Small intestine (tissue), 7 donors: ENCODE results near the gene ACAD10. TPM values are rescaled to one million over a fixed set of nuclear protein-coding genes. Genes with fewer than 3 reads are reported as not detected.

Experiments
- DNase-seq, 2 donors: peaks; one replicate each; pipeline versions ENCODE4 v3.0.0 to v3.0.0-alpha.2; 2013
- FAIRE-seq: peaks from 2 replicates; lab custom pipeline; 2012; peaks lifted over from hg19 to GRCh38; lab: Jason Lieb, UNC
- H3K27ac ChIP-seq, 3 donors: one replicate each; pipeline ENCODE4 v1.5.1; 2013; ENCODE audit warnings: low read length in 2 of 3, mild to moderate bottlenecking in 2 of 3, control low read depth in 1 of 3, inconsistent platforms in 1 of 3, low read depth in 1 of 3, moderate library complexity in 1 of 3
- H3K27me3 ChIP-seq, 3 donors: one replicate each; pipeline ENCODE4 v1.6.1; 2013; ENCODE audit warnings: low read length in 3 of 3, inconsistent platforms in 1 of 3; ENCODE audit not compliant: control insufficient read depth in 3 of 3, insufficient read depth in 3 of 3
- H3K36me3 ChIP-seq, 3 donors: one replicate each; pipeline ENCODE4 v1.6.1; 2013; ENCODE audit warnings: low read length in 3 of 3, inconsistent platforms in 1 of 3, low read depth in 1 of 3, mild to moderate bottlenecking in 1 of 3, moderate library complexity in 1 of 3; ENCODE audit not compliant: control insufficient read depth in 3 of 3, insufficient read depth in 2 of 3
- H3K4me1 ChIP-seq, 3 donors: one replicate each; pipeline ENCODE4 v1.6.1; 2013; ENCODE audit warnings: low read length in 2 of 3, inconsistent platforms in 1 of 3, low read depth in 1 of 3, mild to moderate bottlenecking in 1 of 3, moderate library complexity in 1 of 3; ENCODE audit not compliant: control insufficient read depth in 3 of 3, insufficient read depth in 2 of 3
- H3K4me3 ChIP-seq, 3 donors: one replicate each; pipeline ENCODE4 v1.5.1; 2013; ENCODE audit warnings: low read length in 3 of 3, control low read depth in 1 of 3, inconsistent platforms in 1 of 3, low read depth in 1 of 3, mild to moderate bottlenecking in 1 of 3, moderate library complexity in 1 of 3
- H3K9me3 ChIP-seq, 2 donors: one replicate each; pipeline ENCODE4 v1.6.1; 2013; ENCODE audit warnings: low read depth in 1 of 2, low read length in 1 of 2; ENCODE audit not compliant: control insufficient read depth in 2 of 2, insufficient read depth in 1 of 2
- WGBS, 3 donors: extraction: QIAGEN DNeasy Blood & Tissue Kit; methylation state at CpG; one replicate each; pipeline ENCODE4 v1.1.7; 2013; 5-methylcytosine and 5-hydroxymethylcytosine counted together
- polyA plus RNA-seq, 4 donors: library from polyadenylated mRNA; stranded (reverse) in 3 of 4; unstranded in 1 of 4; fragments of 200-250 nt in 3 of 4; fragments of 120-200 nt in 1 of 4; gene quantifications; one replicate each; pipeline versions ENCODE4 v1.2.1 to v1.2.3, GENCODE V29; 2013
- donor health status: healthy with polysubstance abuse.
- donor health status: control.
- donor health status: control.
- donor health status: Bipolar disorder and iron deficiency.
- donor health status: healthy.

The ACAD10 gene
- polyA plus RNA-seq, 4 donors, result 20.2 to 42.5 (median 33.0) TPM

GRCh38 chr12:111776836-111777344 lies 91.0 kb downstream of the ACAD10 start:
- Histone ChIP-seq H3K27ac (peak overlapping the region; percentile 85 to 98 (median 94)), H3K9me3 (peaks cover 0 to 4% of the 10 kb centered on the region in 2 donors), H3K27me3 (no peaks in the 10 kb centered on the region), H3K4me3 (peak overlapping the region in 2 of 3 donors; percentile 14 to 24), H3K36me3 (peaks cover 0 to 39% (median 2%) of the 10 kb centered on the region in 3 donors), H3K4me1 (peaks cover 26 to 65% (median 29%) of the 10 kb centered on the region in 3 donors)
- no peak for FAIRE-seq
- 26 to 52% (median 33%) methylated on average over 3 of the region's 3 CpGs for WGBS, 3 donors
- DNase-seq, result no peak

- peaks cover 0 to 4% of the 10 kb centered on the region in 2 donors for H3K9me3 ChIP-seq
- WGBS, 3 donors, result 5 to 57% (median 25%) methylated on average over 12 to 16 of the region's 16 CpGs
- no peaks in the 10 kb centered on the region for H3K27me3 ChIP-seq
- H3K36me3 ChIP-seq, result peaks cover 0 to 42% (median 2%) of the 10 kb centered on the region in 3 donors
- H3K27ac ChIP-seq, result peak overlapping the region; percentile 85 to 98 (median 94)
- H3K4me3 ChIP-seq, result peak overlapping the region in 2 of 3 donors; percentile 14 to 24
- FAIRE-seq (no peak), DNase-seq (peak; percentile 91 to 99)
- H3K4me1 ChIP-seq, result peaks cover 26 to 62% (median 29%) of the 10 kb centered on the region in 3 donors
Measured at GRCh38 chr12:111777345-111778045, 91.6 kb downstream of the ACAD10 start.

GRCh38 chr12:111780166-111780565 lies 94.3 kb downstream of the ACAD10 start:
- H3K27ac ChIP-seq, result peak overlapping the region; percentile 66 to 94 (median 79)
- no peaks in the 10 kb centered on the region for H3K27me3 ChIP-seq
- peaks cover 11 to 38% (median 18%) of the 10 kb centered on the region in 3 donors for H3K4me1 ChIP-seq
- WGBS, 3 donors, result 66 to 84% (median 75%) methylated on average over 10 of the region's 10 CpGs
- DNase-seq (peak in 1 of 2 donors; percentile 46), FAIRE-seq (no peak)
- peaks cover 7 to 69% (median 10%) of the 10 kb centered on the region in 3 donors for H3K36me3 ChIP-seq
- no peak overlapping the region for H3K4me3 ChIP-seq
- peaks cover 0 to 4% of the 10 kb centered on the region in 2 donors for H3K9me3 ChIP-seq

GRCh38 chr12:111780615-111781014 lies 94.8 kb downstream of the ACAD10 start:
- peaks cover 7 to 73% (median 10%) of the 10 kb centered on the region in 3 donors for H3K36me3 ChIP-seq
- H3K9me3 ChIP-seq, result peaks cover 0 to 4% of the 10 kb centered on the region in 2 donors
- H3K4me3 ChIP-seq, result no peak overlapping the region
- peak overlapping the region; percentile 66 to 94 (median 79) for H3K27ac ChIP-seq
- DNase-seq (peak; percentile 56 to 94), FAIRE-seq (no peak)
- peaks cover 10 to 33% (median 18%) of the 10 kb centered on the region in 3 donors for H3K4me1 ChIP-seq
- no peaks in the 10 kb centered on the region for H3K27me3 ChIP-seq
- WGBS, 3 donors, result 54 to 80% (median 67%) methylated on average over 5 of the region's 5 CpGs

GRCh38 chr12:111781085-111781658 lies 95.3 kb downstream of the ACAD10 start:
- no peak for FAIRE-seq
- Histone ChIP-seq H3K27me3 (no peaks in the 10 kb centered on the region), H3K9me3 (peaks cover 0 to 4% of the 10 kb centered on the region in 2 donors), H3K27ac (peak overlapping the region; percentile 66 to 94 (median 79)), H3K4me3 (no peak overlapping the region), H3K36me3 (peaks cover 7 to 75% (median 10%) of the 10 kb centered on the region in 3 donors), H3K4me1 (peaks cover 7 to 28% (median 13%) of the 10 kb centered on the region in 3 donors)
- DNase-seq, result peak in 1 of 2 donors; percentile 70
- WGBS, 3 donors, result 90 to 100% (median 91%) methylated on average over 2 of the region's 2 CpGs

GRCh38 chr12:111783046-111783445 lies 97.2 kb downstream of the ACAD10 start:
- no peaks in the 10 kb centered on the region for H3K27me3 ChIP-seq
- WGBS, 3 donors, result 95 to 98% (median 97%) methylated on average over 17 of the region's 17 CpGs
- H3K27ac ChIP-seq, result no peak overlapping the region
- peaks cover 0 to 4% of the 10 kb centered on the region in 2 donors for H3K9me3 ChIP-seq
- no peak overlapping the region for H3K4me3 ChIP-seq
- H3K4me1 ChIP-seq, result peaks cover 2 to 11% (median 11%) of the 10 kb centered on the region in 3 donors
- no peak for FAIRE-seq
- H3K36me3 ChIP-seq, result peaks cover 7 to 85% (median 10%) of the 10 kb centered on the region in 3 donors
- DNase-seq, result no peak

- H3K27me3 ChIP-seq, result no peaks in the 10 kb centered on the region
- peaks cover 2 to 9% (median 2%) of the 10 kb centered on the region in 3 donors for H3K4me1 ChIP-seq
- no peak overlapping the region for H3K4me3 ChIP-seq
- FAIRE-seq, result no peak
- no peak overlapping the region for H3K27ac ChIP-seq
- no peak for DNase-seq
- 93 to 100% (median 95%) methylated on average over 4 of the region's 4 CpGs for WGBS, 3 donors
- H3K36me3 ChIP-seq, result peaks cover 7 to 83% (median 12%) of the 10 kb centered on the region in 3 donors
- peaks cover 0 to 4% of the 10 kb centered on the region in 2 donors for H3K9me3 ChIP-seq
Measured at GRCh38 chr12:111784953-111785352, 99.1 kb downstream of the ACAD10 start.

GRCh38 chr12:111785651-111786050 lies 99.8 kb downstream of the ACAD10 start:
- Histone ChIP-seq H3K4me3 (no peak overlapping the region), H3K4me1 (peaks cover 0 to 2% (median 0%) of the 10 kb centered on the region in 3 donors), H3K27me3 (no peaks in the 10 kb centered on the region), H3K36me3 (peaks cover 7 to 83% (median 18%) of the 10 kb centered on the region in 3 donors), H3K27ac (no peak overlapping the region), H3K9me3 (peaks cover 0 to 4% of the 10 kb centered on the region in 2 donors)
- WGBS, 3 donors, result 48 to 72% (median 56%) methylated on average over 2 of the region's 2 CpGs
- FAIRE-seq, result no peak
- no peak for DNase-seq
